ENCODE results near the gene NUDT13. TPM values are rescaled to one million over a fixed set of nuclear protein-coding genes. Genes with fewer than 3 reads are reported as not detected.

NUDT13 gene
- total RNA-seq, 1 donor from 2014 or later = 3.3 TPM

GRCh38 chr10:73086816-73087215, 23.4 kb upstream of the NUDT13 start:
- TF ChIP-seq, protein P1, sequence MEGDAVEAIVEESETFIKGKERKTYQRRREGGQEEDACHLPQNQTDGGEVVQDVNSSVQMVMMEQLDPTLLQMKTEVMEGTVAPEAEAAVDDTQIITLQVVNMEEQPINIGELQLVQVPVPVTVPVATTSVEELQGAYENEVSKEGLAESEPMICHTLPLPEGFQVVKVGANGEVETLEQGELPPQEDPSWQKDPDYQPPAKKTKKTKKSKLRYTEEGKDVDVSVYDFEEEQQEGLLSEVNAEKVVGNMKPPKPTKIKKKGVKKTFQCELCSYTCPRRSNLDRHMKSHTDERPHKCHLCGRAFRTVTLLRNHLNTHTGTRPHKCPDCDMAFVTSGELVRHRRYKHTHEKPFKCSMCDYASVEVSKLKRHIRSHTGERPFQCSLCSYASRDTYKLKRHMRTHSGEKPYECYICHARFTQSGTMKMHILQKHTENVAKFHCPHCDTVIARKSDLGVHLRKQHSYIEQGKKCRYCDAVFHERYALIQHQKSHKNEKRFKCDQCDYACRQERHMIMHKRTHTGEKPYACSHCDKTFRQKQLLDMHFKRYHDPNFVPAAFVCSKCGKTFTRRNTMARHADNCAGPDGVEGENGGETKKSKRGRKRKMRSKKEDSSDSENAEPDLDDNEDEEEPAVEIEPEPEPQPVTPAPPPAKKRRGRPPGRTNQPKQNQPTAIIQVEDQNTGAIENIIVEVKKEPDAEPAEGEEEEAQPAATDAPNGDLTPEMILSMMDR (IDR thresholded peaks at IDR 0.05; ENCODE audit: partially characterized antibody, unreplicated experiment) = no peak
- Mint-ChIP-seq H3K9me3 (ENCODE audit: unreplicated experiment) (no peaks in the 10 kb centered on the region), H3K27me3 (ENCODE audit: unreplicated experiment) (no peaks in the 10 kb centered on the region), H3K4me3 (ENCODE audit: unreplicated experiment) (no peak overlapping the region), H3K36me3 (ENCODE audit: unreplicated experiment) (no peaks in the 10 kb centered on the region), H3K27ac (ENCODE audit: unreplicated experiment) (no peak overlapping the region), H3K4me1 (ENCODE audit: low read depth, unreplicated experiment) (no peaks in the 10 kb centered on the region)
- no peak for DNase-seq

GRCh38 chr10:73088304-73088703, 22.0 kb upstream of the NUDT13 start:
- H3K27me3 Mint-ChIP-seq (ENCODE audit: unreplicated experiment) = no peaks in the 10 kb centered on the region

GRCh38 chr10:73092830-73093229, 17.4 kb upstream of the NUDT13 start:
- H3K4me1 Mint-ChIP-seq (ENCODE audit: low read depth, unreplicated experiment) = peaks cover 2% of the 10 kb centered on the region
- no peak overlapping the region for H3K27ac Mint-ChIP-seq (ENCODE audit: unreplicated experiment)
- H3K4me3 Mint-ChIP-seq (ENCODE audit: unreplicated experiment) = no peak overlapping the region
- TF ChIP-seq, protein P1 (IDR thresholded peaks at IDR 0.05; ENCODE audit: partially characterized antibody, unreplicated experiment) = no peak
- peaks cover 1% of the 10 kb centered on the region for H3K27me3 Mint-ChIP-seq (ENCODE audit: unreplicated experiment)
- H3K36me3 Mint-ChIP-seq (ENCODE audit: unreplicated experiment) = no peaks in the 10 kb centered on the region
- no peak for DNase-seq
- H3K9me3 Mint-ChIP-seq (ENCODE audit: unreplicated experiment) = no peaks in the 10 kb centered on the region

More at GRCh38 chr10:73088304-73088703, 22.0 kb upstream of the NUDT13 start:
- no peak for DNase-seq
- no peaks in the 10 kb centered on the region for H3K4me1 Mint-ChIP-seq (ENCODE audit: low read depth, unreplicated experiment)
- no peaks in the 10 kb centered on the region for H3K9me3 Mint-ChIP-seq (ENCODE audit: unreplicated experiment)
- no peak overlapping the region for H3K4me3 Mint-ChIP-seq (ENCODE audit: unreplicated experiment)
- H3K36me3 Mint-ChIP-seq (ENCODE audit: unreplicated experiment) = no peaks in the 10 kb centered on the region
- no peak overlapping the region for H3K27ac Mint-ChIP-seq (ENCODE audit: unreplicated experiment)
- TF ChIP-seq, protein P1 (IDR thresholded peaks at IDR 0.05; ENCODE audit: partially characterized antibody, unreplicated experiment) = no peak

DNA sequence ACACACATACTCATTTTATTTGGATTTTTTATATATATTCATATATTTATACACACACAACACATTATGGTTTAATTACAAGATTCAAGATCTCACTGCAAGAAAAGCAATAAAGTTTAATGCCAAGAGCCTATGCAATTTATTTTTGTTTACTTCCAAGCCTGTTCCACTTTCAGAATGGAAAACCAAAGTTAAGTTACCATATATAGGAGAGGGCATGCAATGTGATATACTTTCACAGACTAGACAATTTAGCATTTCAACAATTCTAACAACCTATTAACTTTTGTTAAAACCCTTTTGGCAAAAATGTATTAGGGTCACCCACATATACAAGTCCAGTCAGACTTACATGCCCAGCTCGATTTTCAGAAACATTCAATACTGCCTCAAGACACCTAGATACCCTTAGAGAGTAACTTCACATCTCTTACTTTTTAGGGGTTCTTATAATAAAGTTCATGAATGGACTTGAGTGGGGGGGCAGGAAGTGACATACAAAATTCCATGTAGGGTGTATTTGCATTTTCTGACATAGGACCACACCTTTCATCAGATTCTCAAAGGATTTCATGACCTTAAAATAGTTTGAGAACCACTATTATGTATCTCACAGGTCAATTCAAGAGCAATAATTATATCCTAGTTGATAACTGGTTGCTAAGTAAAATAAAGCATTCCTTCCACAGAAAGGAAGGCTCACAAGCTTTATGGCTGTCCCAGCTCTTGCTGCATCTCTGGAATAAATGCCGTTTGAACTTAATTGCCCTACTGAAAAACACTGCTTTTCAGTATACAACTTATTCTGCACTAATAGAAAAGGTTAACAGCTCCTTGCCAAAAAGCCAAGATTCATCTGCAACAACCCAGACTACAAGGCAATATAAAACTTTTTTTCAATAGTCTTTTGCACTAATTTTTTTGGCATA, 16.1 kb upstream of the NUDT13 start:
- no peak for DNase-seq
- no peaks in the 10 kb centered on the region for H3K36me3 Mint-ChIP-seq (ENCODE audit: unreplicated experiment)
- H3K27me3 Mint-ChIP-seq (ENCODE audit: unreplicated experiment) = peaks cover 1% of the 10 kb centered on the region
- H3K9me3 Mint-ChIP-seq (ENCODE audit: unreplicated experiment) = no peaks in the 10 kb centered on the region
- TF ChIP-seq, protein P1 (IDR thresholded peaks at IDR 0.05; ENCODE audit: partially characterized antibody, unreplicated experiment) = no peak
- H3K4me3 Mint-ChIP-seq (ENCODE audit: unreplicated experiment) = no peak overlapping the region
- H3K4me1 Mint-ChIP-seq (ENCODE audit: low read depth, unreplicated experiment) = peaks cover 2% of the 10 kb centered on the region
- H3K27ac Mint-ChIP-seq (ENCODE audit: unreplicated experiment) = no peak overlapping the region

- no peak overlapping the region for H3K27ac Mint-ChIP-seq (ENCODE audit: unreplicated experiment)
- no peaks in the 10 kb centered on the region for H3K9me3 Mint-ChIP-seq (ENCODE audit: unreplicated experiment)
- TF ChIP-seq, protein P1 (IDR thresholded peaks at IDR 0.05; ENCODE audit: partially characterized antibody, unreplicated experiment) = no peak
- no peaks in the 10 kb centered on the region for H3K36me3 Mint-ChIP-seq (ENCODE audit: unreplicated experiment)
- H3K4me3 Mint-ChIP-seq (ENCODE audit: unreplicated experiment) = peak overlapping the region; percentile 99
- DNase-seq = no peak
- H3K27me3 Mint-ChIP-seq (ENCODE audit: unreplicated experiment) = peaks cover 1% of the 10 kb centered on the region
- H3K4me1 Mint-ChIP-seq (ENCODE audit: low read depth, unreplicated experiment) = peaks cover 2% of the 10 kb centered on the region
Measured at GRCh38 chr10:73094986-73095480, 15.2 kb upstream of the NUDT13 start.
